GM21825 (cell line): ENCODE data around the gene RASAL1.
"Not testable (repeated sequence)": the region's sequence is repeated elsewhere in the genome, so short reads cannot be mapped to it uniquely, and the experiment has no call there.

ENCODE experiments used
- ATAC-seq: cut with Tn5 transposase; IDR thresholded peaks from one replicate; pipeline ENCODE4 v1.9.1; 2021; ENCODE audit warnings: mild to moderate bottlenecking, moderate library complexity; ENCODE audit not compliant: unreplicated experiment

Gene RASAL1

GRCh38 chr12:113119980-113120669 is 15.4 kb downstream of the RASAL1 start:
- ATAC-seq: no peak

- no peak for ATAC-seq
These were observed 17.4 kb downstream of the RASAL1 start for GRCh38 chr12:113118142-113118541.

GRCh38 chr12:113117684-113118083 is 17.9 kb downstream of the RASAL1 start:
- not testable (repeated sequence) for ATAC-seq

DNA sequence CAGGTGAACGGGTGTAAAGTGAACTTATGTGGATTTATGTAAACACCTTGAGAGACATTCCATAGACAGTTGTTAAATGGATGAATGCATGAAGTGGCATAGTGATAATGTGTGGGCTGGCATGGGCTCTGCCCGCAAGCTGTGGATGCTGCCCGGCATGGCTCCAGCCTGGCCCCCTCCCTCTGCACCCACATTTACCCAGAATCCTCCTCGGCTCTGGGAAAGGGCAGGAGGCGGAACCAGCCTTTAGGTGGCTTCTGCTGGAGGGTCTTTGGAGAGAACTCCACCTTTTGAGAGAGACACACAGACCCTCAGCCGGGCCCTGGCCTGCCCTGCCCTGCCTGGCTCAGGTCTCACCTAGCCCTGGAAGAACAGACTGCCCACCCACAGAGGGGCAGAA is 18.7 kb downstream of the RASAL1 start:
- no peak for ATAC-seq

GRCh38 chr12:113115455-113116126 is 20.0 kb downstream of the RASAL1 start:
- ATAC-seq: no peak

GRCh38 chr12:113114447-113115178 is 20.9 kb downstream of the RASAL1 start:
- no peak for ATAC-seq

GRCh38 chr12:113113397-113113796 is 22.2 kb downstream of the RASAL1 start:
- ATAC-seq: no peak

DNA sequence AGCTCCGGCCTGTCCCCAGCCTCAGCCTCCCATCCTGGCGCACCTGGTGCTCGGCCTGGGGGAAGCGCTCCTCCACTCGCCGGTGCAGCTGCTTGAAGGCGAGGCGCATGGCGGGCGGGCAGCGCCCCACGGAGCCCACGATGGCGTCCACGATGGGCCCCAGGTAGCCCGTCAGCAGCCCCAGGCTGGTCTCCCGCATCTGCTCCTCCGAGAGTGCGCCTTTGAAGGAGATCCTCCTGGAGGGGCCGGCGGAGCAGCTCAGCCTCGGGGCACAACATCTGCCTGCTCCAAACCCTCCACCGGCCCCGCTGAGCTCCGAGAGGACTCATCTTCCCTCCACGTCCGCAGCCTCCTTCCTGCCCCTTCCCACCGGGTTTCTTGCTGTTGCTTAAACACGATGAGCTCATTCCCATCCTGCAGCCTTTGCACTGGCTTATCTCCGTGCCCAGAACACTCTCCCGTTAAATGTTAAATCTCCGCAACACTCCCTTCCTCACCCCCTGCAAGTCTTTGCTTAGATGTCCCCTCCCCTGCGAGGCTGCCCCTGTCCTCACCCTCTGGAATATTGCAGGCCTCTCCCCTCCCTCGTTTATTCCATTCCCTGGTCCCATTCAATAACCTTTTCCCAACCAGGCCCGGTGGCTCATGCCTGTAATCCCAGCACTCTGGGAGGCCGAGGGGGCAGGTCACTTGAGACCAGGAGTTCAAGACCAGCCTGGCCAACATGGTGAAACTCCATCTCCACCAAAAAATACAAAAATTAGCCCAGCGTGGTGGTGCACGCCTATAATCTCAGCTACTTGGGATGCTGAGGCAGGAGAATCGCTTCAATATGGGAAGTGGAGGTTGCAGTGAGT is 23.3 kb downstream of the RASAL1 start:
- ATAC-seq: no peak

DNA sequence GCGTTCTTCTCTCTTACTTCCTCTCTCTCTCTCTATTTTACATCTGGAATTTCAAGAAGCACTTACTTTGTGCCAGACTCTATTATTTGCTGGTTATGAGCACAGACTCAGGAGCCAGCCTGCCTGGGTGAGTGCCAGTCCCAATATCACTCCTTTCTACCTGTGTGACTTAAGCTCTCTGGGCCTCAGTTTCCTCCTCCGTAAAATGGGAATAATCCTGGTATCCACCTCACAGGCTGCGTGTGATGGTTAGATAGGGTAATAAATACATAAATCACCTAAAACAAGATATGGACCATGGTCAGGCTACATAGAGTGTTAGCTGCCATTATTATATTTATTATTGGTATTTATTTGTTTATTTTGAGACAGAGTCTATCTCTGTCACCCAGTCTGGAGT is 24.3 kb downstream of the RASAL1 start:
- no peak for ATAC-seq

DNA sequence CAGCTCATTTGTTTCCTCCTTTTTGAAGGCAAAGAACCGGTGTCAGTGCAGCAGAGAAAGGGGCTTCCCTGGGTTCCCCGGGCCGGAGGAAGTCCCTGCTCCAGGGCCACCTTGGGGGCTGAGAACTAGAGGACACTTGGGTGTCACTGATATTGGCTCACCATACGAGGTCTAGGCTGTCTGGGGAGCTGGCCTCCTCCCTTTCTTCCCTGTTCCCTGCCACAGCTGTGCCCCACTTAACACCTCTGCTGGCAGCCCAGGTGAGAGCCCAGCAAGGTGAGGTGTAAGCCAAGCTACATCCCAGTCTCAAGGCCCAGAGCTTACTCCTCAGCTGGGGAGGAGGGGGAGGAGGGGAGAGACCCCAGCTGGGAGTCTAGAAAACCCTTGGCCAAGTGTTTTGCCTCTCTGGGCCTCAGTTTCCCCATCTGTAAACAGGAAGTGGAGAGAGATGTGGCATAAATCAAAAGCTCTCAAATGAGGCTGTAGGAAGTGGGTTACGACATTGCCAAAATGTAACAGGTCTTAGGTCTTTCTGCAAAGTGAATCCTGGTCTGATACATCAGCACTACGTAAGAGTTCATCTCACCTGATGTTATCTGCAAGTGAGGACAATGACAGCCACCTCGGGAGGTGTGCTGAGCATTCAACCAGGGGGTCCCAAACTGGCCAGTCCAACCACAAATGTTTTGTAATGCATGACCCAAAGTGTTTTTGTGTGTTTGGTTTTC is 25.5 kb downstream of the RASAL1 start:
- ATAC-seq: no peak

DNA sequence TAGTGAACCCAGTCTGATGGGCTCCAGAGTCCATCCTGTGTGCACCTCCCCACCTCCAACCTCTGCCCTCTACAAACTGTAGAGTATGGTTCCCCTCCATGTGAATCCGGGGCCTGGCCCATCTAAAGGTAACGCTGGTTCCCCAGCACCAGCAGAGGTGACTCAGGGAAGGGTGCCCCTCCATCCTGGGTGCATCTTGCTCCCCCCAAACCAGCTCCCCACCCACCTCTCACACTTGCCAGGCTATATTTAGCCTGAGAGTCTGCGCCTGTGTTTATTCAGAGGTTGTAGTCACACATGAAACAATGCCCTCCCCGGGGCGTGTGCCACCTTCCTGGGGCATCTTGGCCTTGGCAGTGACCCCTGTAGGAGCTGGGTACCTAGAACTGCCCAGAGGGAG is 26.2 kb downstream of the RASAL1 start:
- no peak for ATAC-seq

- ATAC-seq: no peak
These were observed 27.3 kb downstream of the RASAL1 start for GRCh38 chr12:113108308-113108707.

DNA sequence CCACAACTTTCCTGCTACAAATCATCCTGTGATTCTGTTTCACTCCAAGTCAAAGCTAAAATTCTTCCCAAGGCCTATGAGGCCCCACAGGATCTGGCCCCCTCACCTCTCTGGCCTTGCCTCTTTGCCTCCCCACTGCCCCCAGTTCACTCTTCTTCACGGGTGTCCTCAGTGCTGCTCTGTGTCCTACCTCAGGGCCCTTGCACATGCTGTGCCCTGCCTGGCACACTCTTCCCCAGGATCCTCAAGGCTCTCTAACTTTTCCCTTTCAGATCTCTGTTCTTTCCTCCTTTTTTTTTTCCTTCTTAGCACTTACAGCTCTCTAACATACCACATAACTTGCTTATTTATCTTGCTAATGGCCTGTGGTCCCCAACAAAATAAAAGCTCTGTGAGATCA is 29.2 kb downstream of the RASAL1 start:
- no peak for ATAC-seq

GRCh38 chr12:113105606-113106271 is 29.8 kb downstream of the RASAL1 start:
- no peak for ATAC-seq

GRCh38 chr12:113104953-113105510 is 30.5 kb downstream of the RASAL1 start:
- ATAC-seq: no peak

GRCh38 chr12:113103756-113104450 is 31.7 kb downstream of the RASAL1 start:
- no peak for ATAC-seq

DNA sequence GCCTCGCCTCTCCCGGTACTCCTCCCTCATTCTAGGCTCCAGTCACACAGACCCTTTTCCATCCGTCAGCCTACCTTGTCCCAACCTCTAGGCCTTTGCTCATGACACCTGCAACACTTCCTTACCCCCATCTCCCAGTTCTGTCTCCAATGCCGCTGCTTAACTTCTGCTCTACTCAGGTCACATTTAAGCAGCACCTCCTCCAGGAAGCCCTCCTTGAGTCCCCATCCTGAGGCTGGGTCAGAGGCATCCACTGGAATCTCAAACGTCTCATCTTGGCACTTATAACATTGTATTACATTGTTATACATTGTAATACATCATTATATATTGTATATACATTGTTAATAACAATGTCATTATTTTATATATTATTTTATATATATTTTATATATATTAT is 32.8 kb downstream of the RASAL1 start:
- ATAC-seq: no peak

DNA sequence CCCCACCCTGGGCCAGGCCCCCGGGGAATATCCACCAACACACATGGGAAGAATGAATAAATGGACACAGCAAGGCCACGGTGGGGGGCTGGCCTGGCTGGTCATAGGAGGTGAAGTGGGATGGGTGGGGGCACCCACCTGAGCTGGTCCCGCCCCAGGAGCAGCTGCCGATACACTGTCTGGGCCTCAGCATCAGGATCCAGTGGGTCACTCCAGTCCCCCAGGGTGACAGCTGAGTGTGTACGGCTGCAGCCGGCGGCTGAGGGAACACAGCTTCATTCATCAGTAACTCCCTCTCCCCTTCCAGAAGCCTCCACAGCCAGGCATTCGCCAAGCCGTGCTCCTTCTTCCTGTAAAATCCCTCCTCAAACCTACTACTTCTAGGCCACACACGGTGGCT is 33.8 kb downstream of the RASAL1 start:
- ATAC-seq: no peak

GRCh38 chr12:113099764-113100163 is 35.8 kb downstream of the RASAL1 start:
- ATAC-seq: no peak
